NCI-H82 (cell line): ENCODE measurements around the gene DACT3.

Experiments used
- DNase-seq: peaks from one replicate; lab custom pipeline; 2025; lab: John Stamatoyannopoulos, UW

The DACT3 gene

GRCh38 chr19:46665072-46665471 is 4.1 kb upstream of the DACT3 start:
- no peak for DNase-seq

- peak; percentile 93 for DNase-seq
Observed at GRCh38 chr19:46661735-46662592, 982 bp upstream of the DACT3 start.

- peak; percentile 61 for DNase-seq
Observed at GRCh38 chr19:46660551-46661019, 397 bp downstream of the DACT3 start.

- peak; percentile 67 for DNase-seq
Observed at GRCh38 chr19:46660008-46660517, 919 bp downstream of the DACT3 start.

- DNase-seq: peak; percentile 66
Observed at GRCh38 chr19:46659151-46660007, 1.6 kb downstream of the DACT3 start.

GRCh38 chr19:46656541-46656940 is 4.4 kb downstream of the DACT3 start:
- no peak for DNase-seq

- no peak for DNase-seq
Observed at GRCh38 chr19:46654621-46655152, 6.3 kb downstream of the DACT3 start.

- no peak for DNase-seq
Observed at GRCh38 chr19:46650445-46650844, 10.5 kb downstream of the DACT3 start.

GRCh38 chr19:46648961-46649960 is 11.7 kb downstream of the DACT3 start:
- peak; percentile 56 for DNase-seq

- DNase-seq: peak; percentile 48
Observed at GRCh38 chr19:46648060-46648960, 12.7 kb downstream of the DACT3 start.

GRCh38 chr19:46646402-46646801 is 14.6 kb downstream of the DACT3 start:
- DNase-seq: no peak

GRCh38 chr19:46644720-46645119 is 16.3 kb downstream of the DACT3 start:
- no peak for DNase-seq

- no peak for DNase-seq
Observed at GRCh38 chr19:46640656-46641055, 20.3 kb downstream of the DACT3 start.

- peak; percentile 58 for DNase-seq
Observed at GRCh38 chr19:46639358-46640182, 21.4 kb downstream of the DACT3 start.

- DNase-seq: no peak
Observed at GRCh38 chr19:46637224-46637623, 23.8 kb downstream of the DACT3 start.

GRCh38 chr19:46635920-46636761 is 24.8 kb downstream of the DACT3 start, which contains the start of gene GNG8:
Gene GNG8 (minus strand): TSS chr19:46636202. CDS start chr19:46634682, 1,520 bp downstream.
- DNase-seq: no peak

- peak; percentile 85 for DNase-seq
Observed at GRCh38 chr19:46634656-46635218, 26.2 kb downstream of the DACT3 start.
